ENCODE measurements around the gene CTDSP2.
A peak's percentile ranks its signal among the peaks of the same experiment; 100 is the strongest.
"Not testable (repeated sequence)": the region's sequence is repeated elsewhere in the genome, so short reads cannot be mapped to it uniquely, and the experiment has no call there.

The CTDSP2 gene, protein sequence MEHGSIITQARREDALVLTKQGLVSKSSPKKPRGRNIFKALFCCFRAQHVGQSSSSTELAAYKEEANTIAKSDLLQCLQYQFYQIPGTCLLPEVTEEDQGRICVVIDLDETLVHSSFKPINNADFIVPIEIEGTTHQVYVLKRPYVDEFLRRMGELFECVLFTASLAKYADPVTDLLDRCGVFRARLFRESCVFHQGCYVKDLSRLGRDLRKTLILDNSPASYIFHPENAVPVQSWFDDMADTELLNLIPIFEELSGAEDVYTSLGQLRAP

DNA sequence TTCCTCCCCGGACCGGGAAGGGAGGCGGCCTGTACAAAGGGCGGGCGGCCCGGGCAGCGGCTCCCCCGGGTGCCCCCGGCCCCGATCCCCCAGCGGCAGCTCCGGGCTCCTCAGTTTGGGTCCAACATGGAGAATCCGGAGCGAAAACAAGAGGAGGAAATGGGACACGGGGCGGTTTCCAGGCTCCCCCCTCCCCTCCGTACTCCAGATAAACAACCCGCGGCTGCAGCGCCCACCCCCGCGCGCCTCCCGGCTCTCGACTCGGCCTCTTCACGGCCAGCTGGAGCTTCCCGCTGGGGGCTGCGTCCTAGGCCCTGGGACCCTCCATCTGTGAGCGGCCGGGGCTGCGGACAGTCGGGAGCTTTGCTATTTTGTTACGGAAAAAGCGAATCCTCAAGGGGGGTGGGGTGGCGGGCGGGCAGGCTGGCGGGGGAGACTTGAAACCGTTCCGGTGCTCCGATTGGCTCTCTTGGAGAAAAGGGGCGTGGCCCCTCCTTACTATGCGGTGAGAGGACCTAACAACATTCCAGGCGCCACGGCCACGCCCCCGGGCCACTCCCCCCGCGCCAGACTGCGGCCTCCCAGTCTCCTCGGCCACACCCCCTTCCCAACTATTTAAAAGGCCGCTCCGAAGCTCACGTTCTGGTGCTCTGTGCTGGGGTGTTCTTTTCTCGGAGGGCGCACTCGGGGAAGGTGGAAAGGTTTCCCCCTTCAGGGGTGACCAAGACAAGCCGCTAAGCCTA is at the start of gene CTDSP2:
Gene CTDSP2 (minus strand): TSS at position 153 of the 743 bp plus-strand sequence. CDS start 294 bp downstream, outside the sequence.
- DNase-seq, result peak; percentile 98

DNA sequence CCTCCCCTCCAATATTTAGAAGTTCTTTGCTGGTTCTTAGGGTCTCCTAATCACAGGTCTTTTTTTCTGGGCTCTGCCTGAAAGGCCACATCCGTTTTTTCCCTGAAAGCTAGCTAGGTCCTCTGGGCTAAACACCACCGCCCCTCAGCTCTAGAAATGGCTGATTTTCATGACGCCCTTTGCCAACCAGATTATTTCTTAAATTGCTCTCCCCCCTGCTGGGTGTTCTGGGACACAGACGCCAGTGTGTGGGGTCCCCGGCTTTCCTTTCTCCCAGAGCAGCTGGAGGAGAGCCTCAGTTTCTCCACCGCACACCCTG is 49.5 kb upstream of the CTDSP2 start:
- no peak for DNase-seq

DNA sequence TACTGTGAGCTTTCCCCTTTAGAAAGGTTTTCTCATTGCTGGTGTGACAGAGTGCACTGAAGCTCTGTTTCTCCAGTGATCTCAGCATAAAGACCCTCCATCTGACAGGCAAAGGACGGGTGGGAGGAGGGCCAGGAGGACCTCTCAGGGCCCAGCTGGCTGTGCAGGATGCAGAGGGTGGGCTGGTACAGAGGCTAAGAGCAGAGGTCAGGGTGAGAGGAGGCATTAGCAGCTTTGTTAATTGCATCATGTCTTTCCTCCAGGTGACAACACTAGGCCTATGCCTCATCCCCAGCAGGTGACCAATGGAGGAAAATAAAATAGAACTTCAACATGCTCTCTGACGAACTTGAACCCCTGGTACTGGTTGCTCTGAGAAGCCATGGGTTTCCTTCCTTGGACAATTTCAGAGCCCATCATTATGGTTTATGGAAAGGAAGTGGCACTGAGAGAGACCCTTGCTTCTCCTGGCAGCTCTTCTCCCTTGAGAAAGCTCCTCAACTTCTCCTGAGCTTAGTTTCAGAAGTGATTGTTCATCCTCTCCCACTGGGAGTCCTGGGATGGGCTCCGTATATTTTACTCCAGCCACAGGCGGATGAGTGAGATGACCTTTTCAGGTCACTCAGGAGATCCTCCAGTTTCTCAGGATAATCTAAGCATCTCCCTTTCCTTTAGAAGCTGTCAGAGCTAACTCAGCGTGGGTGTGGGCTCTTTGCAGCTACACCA is 49.0 kb upstream of the CTDSP2 start:
- DNase-seq, result no peak

DNA sequence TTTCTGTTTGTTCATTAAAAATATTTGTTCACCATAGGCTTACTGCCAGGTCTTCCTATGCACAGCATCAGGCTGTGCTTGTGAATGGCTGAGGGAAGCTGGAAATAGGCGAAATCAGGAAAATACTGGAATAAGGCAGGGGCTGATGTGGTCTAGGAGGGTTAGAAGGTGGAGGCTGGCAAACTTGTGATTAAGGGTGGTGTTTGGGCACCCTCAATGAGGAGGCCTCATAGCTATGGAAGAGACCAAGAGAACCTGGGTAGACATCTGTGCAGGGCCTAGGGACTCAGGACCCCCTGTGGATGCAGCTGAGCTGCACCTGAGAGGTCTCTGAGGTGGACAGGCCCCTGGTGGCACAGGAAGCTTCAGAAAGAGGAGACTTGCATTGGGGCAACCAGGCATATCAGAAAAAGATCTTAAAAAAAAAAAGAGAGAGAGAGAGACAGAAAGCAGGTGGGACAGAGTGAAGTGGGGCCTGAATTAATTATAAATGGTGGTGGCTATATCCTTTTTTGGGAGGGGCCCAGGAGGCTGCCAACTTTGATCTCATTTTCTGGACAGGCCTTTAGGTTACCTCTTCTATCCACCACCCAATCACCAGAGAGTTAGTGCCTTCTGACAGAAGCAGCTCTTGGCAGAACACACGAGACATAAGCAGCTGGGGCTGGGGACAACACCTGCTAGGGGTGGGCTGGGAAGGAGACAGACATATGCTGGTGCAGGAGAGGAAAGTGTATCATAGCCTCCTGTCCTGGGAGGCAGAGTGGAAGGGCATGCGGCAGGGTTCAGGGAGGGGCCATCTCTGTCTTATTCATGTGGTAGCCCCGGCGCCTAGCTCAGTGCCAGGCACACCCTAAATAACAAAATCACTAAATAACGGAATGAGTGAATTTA is 48.1 kb upstream of the CTDSP2 start:
- no peak for DNase-seq

DNA sequence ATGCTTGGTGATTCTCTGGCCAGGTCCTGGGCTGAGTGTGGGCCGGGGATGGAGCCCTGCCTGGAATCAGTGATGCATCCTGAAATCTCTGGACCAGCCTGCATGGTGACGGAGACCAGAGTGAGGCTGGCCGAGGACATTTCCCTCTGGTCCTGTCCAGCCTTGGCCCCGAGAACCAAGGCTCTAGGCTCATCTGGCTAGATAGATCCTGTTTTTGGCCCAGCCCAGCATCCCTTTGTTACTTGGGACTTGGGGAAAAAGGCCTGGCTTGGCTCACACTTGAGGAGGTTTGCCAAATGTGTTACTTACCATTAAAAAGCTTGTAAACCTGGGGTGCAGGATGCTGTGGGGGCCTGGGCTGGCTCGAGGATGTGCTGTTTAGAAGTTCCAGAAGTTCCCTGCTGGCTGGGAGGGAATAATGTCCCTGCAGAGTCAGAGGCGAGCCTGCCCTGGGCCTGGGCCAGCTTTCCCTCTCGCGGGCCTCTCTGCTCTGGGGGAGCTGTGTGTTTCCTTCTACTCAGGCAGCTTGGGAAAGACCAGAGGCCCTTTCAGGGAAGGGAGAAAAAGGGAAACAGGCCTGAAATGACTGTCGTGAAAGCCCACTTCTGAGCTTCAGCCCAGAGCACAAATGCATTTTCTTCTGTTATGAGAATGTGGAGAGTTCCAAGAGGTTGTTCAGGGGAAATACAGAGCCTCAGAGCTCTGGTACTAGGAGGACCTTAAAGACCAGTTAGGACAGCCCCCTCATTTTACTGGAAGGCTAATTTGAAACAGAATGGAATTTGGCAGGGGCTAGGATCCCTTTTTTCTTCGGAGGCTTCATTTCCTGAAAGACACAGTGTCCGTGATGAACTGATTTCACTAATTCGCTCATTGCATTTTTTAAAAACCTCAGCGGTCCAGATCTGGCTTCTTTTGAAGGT is 47.2 kb upstream of the CTDSP2 start:
- no peak for DNase-seq

DNA sequence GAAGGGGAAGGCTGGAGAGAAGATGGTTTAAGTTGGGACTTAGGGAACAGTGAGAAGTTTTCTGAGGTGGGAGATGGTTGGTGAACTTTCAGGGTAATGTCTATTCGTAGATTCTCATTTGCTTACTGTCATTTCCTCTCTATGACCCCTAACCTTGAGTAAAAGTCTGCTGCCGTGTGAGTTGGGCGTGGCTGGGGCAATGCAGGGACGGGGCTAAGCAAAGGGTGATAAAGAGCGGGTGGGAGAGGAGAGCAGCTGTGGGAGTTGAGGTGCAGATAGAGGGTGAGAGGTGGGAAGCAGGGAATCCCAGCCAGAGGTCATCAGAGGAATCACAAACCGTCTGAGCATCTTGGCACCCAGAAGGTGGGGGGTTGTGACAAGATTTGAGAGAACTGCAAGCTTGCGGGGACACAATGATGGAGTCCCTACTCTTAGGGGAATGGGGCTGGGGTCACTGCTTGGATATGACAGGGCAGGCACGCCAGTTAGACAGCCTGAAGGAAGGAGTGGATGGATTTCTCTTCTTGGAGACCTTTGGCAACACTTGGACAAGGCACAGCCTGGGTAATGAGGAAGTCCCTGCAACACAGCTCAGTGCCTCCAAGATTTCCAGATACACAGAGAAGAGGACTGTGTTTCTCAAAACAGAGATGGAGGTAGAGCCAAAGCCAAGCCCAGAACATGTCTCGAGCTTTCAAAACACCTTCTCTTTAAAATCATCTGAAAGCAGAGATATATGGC is 45.9 kb upstream of the CTDSP2 start:
- DNase-seq, result no peak

DNA sequence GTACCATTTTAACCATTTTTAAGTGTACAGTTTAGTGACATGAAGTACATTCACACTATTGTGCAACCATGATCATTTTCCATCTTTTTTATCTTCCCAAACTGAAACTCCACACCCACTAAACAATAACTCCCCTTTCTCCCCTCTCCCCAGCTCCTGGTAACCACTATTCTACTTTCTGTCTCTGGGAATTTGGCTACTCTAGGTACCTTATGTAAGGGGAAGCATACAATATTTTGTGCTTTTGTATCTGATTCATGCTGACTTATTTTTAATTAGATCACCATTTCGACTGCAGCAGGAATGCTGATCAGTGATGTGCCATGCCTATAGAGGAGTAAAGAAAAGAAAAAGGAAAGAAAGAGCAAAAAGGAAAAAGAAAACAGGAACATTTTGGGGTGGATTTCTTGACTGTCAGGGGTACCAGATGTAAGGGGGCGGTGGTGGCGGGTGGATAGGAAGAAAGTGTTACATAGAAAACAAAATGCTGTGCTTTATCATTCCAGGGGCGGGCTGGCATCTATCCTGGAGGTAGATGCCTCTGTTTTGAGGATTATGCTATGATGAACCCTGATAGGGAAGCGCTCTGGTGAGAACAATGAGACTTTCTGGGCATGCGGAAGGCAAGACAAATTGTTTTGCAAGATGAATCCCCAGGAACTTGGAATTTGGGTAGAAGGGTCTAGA is 45.2 kb upstream of the CTDSP2 start:
- DNase-seq, result no peak

DNA sequence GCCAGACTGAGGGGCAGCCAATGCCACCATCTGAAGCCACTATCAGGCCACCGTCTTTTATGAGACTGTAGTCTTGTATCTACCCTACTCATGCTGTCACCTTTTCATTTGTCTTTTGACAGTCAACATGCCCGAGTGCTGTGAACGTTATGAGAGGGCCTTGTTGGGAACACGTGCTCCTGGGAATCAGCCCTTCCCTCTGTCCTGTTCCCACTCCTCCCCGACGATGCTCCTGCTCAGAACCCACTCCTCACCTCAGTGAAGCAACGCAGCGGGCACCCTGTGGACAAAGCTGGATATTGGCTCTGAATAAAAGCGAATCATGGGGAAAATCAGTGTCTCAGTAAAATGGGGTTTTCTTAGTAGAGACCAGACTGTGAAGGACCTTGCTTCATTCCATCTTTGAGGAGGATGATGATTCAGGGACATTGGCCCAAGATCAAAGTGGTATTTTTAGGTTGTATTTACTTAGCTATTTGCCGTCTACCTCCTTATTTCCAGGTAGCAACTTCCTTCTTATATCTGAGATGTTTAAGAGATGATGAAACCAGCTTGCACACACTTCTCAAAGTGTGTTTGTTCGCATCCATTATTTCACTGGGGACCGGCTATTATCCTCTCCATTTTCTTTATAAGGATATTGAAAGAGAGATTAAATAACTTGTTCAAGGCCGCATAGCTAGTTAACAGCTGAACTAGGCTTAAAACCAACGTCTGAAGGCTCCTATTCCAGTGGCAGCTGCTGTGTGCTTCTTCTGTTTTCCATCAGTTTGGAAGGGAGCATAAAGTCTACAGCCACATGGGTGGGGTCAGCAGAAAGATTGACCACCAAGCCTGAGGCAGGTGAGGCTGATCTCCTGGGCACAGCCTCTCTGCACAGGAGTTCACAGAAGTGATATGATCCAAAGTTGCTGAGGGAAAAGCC is 43.9 kb upstream of the CTDSP2 start:
- DNase-seq, result no peak

DNA sequence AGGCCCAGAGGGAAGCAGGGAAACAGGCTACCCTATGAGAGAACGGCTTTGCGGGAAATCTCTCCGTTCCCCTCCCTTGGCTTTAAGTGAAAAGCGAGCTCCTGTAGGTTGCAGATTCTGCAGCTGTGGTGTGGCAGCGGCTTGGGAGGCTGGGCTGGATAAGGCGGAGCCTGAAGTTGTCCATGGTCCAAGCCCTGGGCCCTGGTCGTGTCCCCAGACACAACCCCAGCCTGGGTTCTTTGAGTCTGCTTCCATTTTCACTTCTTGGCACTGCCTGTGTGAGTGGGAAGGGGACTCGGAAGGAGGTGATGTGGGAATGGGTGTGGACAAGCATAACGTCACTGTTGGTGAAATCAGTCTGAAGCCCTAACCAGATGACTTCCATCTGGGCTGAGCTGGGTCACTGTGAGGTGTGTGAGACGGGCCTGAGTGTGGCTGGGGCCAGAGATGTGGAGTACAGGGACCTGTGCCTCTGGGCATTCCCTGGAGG is 43.0 kb upstream of the CTDSP2 start:
- no peak for DNase-seq

DNA sequence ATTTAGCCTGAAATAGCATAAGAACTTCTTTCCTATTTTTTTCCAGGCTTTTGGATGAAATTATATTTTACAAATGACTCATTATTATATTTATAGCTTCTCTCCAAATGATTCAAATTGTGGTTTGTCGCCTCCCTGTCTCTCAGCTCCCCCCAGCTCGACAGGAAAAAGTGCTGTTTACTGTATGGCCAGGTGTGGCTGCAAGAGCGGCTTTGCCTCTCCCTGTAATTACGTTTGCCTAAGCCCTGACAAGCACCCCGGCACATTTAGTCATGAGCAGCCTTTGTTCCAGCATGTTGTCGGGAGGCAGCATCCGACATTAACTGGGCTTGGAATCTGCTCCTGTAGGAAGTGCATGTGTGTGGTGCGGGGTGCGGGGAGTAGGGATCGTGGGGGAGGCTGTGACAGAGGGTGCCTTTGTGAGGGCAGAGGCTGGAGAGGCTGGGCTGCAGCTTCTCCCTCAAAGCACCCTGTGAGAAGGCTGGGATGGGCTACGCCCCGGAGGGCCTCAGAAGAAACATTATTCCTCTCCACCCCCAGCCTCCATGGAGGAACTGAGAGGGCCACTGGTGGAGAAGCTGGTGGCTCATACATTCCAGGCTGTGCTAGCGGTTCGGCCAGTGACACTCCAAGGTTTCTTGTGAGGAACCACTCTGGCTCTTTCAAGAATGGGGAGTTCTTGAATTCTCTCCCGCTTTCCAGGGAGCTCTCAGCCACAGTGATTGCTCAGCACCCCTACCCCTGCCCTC is 42.1 kb upstream of the CTDSP2 start:
- peak; percentile 43 for DNase-seq

DNA sequence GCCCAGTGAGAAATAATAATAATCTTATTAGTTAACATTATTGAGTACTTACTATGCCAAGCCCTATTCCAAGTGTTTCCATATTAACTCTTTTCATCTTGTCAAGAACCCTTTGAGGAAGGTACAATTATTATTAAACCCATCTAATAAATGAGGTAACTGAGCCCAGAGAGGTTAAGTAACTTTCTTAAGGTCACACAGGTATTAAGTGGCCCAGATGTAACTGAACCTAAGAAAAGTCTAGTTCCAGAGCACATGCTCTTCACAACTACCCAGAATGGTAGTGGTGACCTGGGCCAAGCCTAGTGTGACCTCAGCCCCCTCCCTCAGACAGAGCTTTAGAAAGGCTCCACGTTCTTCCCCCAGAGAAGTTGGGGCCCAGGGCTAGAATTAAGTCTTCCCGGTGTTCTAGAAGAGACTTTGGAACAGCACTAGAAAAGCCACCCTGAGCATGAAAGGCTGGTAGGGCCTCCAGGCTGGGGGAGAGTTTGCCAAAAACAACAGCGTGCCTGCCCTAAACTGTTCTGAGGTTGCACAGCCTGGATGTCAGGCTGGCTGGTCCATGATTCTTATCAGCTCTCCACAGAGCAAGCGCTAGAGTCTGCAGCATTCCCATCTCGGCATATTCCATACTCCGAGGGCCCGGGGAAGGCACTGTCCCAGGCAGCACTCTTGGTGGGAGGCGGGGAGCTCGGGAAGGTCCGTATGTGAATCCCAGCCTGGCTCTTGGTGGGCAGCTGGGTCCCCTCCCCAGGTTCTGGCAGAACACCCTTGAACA is 41.3 kb upstream of the CTDSP2 start:
- no peak for DNase-seq

DNA sequence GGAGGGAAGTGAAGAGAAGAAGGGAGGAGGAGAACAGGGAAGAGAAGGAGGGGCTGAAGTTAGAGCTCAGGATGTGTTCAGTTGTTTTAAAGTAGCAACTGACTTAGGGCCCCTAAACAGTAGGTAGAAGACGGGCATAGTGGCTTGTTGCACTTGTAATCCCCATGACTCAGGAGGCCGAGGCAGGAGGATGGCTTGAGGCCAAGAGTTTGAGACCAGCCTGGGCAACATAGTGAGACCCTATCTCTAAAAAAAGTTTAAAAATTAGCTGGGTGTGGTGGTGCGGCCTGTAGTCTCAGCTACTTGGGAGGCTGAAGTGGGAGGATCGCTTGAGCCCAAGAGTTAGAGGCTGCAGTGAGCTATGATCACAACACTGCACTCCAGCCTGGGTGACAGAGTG is 40.4 kb upstream of the CTDSP2 start:
- DNase-seq, result not testable (repeated sequence)

DNA sequence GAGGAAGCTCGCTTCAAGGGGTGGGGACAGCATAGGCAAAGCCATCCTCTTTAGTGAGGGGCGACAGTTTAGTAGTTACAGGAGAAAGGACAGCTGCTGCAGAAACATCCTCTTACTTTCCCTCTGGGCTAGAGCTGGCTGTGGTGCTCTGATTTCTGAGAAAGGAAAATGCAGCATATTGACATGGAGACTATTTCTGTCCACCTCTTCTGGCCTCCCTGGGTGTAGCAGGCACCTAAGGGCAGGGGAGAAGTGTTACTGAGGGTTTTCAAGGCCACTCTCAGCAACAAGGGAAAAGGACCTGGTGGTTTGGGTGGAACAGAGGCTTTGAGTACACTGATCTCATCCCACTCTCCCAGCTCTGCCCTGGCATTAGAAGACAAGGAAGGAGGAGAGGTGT is 40.0 kb upstream of the CTDSP2 start:
- DNase-seq, result no peak

DNA sequence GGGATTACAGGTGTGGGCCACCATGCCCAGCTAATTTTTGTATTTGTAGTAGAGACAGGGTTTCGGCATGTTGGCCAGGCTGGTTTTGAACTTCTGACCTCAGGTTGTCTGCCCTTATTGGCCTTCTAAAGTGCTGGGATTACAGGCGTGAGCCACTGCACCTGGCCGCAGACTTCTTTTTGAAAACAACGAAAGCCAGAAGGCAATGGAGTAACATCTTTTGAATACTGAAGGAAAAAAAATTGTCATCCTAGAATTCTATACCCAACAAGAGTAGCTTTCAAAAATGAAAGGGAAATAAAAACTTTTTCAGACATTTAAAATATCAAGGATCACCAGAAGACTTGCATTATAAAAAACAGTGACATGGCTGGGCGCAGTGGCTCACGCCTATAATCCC is 38.7 kb upstream of the CTDSP2 start:
- no peak for DNase-seq

DNA sequence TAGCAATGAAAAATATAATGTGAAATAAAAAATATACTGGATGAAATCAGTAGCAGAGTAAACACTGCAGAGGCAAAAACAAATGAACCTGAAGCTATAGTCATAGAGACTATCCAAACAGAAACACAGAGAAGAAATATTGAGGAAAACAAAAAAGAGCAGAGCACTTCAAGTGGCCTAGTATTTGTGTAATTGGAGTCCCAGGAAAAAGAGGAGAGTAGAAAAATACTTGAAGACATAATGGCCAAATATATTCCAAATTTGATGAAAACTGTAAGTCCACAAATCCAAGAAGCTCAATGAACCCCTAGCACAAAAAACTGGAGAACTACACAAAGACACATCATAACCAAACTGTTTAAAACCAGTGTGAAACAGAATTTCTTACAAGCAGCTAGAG is 37.2 kb upstream of the CTDSP2 start:
- DNase-seq, result no peak

DNA sequence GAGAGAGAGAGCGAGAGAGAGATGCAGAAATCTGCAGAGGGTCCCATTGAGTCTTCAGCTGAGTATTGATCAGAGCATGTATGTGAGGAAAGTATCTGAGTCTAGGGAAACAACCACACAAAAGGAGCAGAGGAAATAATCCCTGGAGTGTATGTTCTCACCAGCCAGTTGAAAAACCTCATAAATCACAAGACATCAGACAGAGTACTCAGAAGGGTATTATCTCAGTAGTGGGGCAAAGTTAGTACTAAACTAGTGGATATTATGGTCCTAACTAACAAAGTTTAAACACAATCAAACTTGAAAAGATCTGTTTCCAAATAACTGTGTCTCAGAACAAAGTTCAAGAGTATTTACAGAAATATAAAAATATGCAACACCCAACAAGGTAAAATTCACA is 36.5 kb upstream of the CTDSP2 start:
- DNase-seq, result no peak

DNA sequence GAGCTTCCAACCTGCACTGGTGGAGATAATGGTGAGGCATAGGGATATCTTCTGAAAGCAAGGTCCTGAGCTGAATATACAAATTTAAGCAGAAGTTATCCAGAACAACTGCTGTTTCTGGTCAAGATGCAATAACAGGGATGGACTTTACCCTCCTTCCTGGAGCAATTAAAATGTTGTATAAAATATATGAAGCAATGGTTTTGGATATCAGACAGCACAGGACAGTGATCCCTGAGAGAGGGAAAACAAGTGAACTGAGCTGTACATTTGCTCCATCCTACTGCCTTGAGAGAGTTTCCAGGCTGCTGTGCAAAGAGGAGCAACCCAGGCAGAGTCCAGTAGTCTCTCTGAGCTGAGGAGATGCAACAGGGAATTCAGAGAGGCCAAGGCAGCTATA is 36.0 kb upstream of the CTDSP2 start:
- no peak for DNase-seq

DNA sequence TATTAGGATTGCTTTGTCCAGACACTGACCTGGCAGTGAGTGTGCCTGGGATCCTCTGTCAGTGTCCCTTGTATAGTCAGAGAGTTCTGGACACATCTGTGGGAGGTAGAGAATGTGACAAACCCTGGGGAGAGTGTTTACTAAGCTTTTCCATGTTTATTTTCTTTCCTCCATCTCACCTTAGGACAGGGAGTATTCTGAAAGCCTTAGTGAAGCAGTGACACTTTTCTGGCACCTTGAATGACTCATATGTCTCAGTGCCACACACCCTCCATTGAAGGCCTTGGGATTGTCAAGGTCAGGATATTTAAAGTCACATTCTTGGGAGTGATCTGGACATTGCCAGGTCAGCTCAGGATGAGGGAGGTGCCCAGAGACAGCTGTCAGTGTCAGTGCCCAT is 34.9 kb upstream of the CTDSP2 start:
- DNase-seq, result no peak

Measured in stimulated activated CD4-positive, alpha-beta T cell treated with anti-CD3 and anti-CD28 coated beads, Interleukin-15, amount 100 ng/mL, for 24 hours (primary cell).